Measurements from ENCODE around the gene ECM2. TPM values are rescaled to one million over a fixed set of nuclear protein-coding genes. Genes with fewer than 3 reads are reported as not detected.

Gene ECM2
- total and polyA plus RNA-seq, 2 of the 8 experiments (the other 6 are each of a cell fraction or from before 2014, with no cell fraction given), result not detected

DNA sequence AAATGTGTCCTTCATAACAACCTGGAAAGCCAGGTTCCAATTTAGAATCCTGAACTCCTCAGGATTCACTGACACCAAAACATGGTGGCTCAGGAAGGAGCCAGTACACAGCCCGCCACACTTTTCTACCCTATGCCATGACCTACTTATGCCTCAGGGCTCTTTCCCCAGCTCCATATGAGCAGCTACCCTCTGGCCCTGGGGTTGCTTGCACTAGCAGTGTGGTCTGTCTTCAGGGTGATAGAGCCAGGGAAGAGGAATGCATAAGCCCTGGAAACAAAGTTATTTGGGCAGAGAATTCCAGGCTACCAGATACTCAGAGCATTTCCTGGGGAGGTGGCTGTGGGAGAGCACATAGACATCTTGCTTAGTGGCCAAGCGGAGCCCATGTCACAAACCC, 15.0 kb upstream of the ECM2 start (continued):
- TF ChIP-seq HDAC2 (IDR thresholded peaks at IDR 0.05; ENCODE audit: borderline replicate concordance in 1 of 2, low read depth in 2 of 2, low read length in 2 of 2), result no peak
